Stimulated activated CD4-positive, alpha-beta T cell treated with anti-CD3 and anti-CD28 coated beads, Interleukin-15, amount 100 ng/mL, for 48 hours (primary cell): ENCODE data around the gene ASTN1.

Experiments
- DNase-seq, 2 donors: peaks; one replicate each; pipeline ENCODE4 v3.0.0-alpha.2; 2020; ENCODE audit warnings: low read depth in 2 of 2

ASTN1 gene

GRCh38 chr1:177043597-177043996 is 120.9 kb downstream of the ASTN1 start:
- DNase-seq, result no peak

GRCh38 chr1:177035586-177035985 is 128.9 kb downstream of the ASTN1 start:
- no peak for DNase-seq

DNA sequence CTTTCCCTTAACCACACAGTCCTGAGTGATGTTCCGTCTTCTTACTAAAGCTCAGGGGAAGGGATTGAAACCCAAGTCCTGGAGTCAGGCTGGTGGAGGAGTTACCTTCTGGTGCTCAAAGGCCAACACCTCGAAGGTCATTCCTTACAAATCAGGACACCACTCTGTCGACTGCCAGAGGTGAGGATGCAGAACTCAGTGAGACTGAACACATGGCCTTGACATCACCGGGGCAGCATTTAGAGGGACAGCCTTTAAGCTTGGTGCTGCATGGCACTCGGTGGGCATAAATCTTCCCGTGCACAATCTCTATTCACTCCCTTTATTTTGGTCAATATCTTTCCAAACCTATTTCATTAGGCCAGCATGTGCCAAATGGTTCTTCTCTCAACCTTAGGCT is 130.9 kb downstream of the ASTN1 start:
- no peak for DNase-seq

DNA sequence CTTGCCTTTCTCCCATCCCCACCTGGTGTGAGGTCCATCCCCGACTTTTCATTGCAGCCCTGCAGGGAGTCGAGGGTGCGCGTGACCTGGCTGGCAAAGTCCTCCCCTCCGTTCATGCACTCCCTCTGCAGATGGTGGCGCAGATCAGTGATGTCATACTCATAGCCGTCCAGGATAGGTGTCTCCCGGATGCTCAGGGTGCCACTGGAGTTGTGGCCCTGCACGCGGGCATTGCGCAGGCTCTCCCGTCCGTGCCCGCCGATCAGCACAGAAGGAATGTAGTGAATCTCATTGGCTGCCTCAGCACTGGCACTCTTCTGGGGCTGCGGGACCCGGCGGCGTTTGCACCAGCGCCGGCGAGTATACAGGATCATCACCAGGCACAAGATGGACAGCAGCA is 132.1 kb downstream of the ASTN1 start:
- no peak for DNase-seq

GRCh38 chr1:177024623-177025022 is 139.9 kb downstream of the ASTN1 start:
- no peak for DNase-seq

DNA sequence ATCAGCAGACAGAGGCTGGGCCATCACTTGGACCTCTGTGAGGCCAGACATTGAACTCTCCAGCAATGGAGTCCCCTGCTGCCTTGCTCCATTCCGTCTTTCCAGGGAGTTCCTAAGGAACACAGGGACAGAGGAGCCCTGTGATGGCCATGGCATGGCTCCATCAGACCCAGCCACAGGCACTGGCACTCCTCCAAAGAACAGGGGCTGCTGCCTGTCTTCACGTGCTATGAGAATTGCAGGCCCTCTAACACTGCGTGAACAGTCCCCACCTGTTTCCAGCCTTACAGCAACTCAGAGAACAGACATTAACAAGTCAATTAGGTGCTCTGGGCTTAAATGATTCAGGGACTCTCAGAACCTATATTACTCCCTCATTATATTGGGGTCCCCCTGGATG is 140.8 kb downstream of the ASTN1 start:
- no peak for DNase-seq

- no peak for DNase-seq
These were observed 141.3 kb downstream of the ASTN1 start for GRCh38 chr1:177023249-177023648.

- DNase-seq, result no peak
These were observed 142.8 kb downstream of the ASTN1 start for GRCh38 chr1:177021687-177022086.

DNA sequence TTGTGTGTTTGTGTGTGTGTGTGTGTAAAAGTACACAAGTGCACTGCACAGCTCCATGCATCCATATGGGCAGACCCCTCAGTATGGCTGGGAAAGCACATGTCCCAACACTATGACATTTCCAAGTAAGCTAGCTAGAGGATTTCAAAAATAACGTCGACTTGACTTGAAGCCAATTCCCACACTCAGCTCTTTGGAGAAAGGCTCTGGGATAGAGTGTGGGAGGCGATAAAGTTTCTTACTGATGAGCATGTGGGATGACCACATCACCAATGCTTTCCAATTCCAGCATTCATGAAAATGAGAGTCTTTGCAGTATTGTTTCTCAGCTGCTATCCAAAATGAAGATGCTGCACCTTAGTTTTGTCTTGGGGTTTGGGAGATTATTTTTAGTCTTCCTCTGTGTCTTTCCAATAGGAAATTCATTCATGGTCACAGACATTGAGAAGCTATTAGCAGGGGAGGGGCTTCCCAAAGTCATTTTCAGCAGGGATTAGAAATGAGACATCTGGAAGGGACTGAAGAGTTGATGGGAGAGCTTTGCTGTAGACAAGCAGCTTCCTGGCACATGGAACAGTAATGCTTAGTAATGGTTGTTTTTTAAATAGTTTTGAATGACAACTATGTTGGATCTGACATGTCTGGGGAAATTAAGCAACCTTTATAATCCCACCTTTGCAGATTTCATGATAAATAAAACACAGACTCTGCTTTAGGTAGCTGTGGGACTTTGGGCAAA is 143.5 kb downstream of the ASTN1 start:
- no peak for DNase-seq

- no peak for DNase-seq
These were observed 147.1 kb downstream of the ASTN1 start for GRCh38 chr1:177017287-177017852.

- DNase-seq, result no peak
These were observed 150.2 kb downstream of the ASTN1 start for GRCh38 chr1:177014325-177014724.

GRCh38 chr1:177012342-177012925 is 152.1 kb downstream of the ASTN1 start:
- DNase-seq, result no peak

DNA sequence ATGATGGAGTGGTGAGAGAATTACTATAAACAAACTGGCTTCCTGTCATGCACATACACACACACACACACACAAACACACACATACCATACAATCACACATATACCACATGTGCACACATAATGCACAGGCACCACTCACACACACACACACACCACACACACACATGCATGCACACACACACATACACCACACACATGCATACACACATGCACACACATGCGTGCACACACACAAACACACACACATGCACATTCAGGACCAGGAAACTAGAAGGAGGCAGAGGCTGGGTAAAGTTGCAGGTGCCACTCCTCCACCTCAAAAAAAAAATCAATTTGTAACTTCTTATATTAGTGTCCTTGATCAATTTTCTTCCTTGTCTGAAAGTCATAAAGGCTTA is 153.0 kb downstream of the ASTN1 start:
- no peak for DNase-seq

DNA sequence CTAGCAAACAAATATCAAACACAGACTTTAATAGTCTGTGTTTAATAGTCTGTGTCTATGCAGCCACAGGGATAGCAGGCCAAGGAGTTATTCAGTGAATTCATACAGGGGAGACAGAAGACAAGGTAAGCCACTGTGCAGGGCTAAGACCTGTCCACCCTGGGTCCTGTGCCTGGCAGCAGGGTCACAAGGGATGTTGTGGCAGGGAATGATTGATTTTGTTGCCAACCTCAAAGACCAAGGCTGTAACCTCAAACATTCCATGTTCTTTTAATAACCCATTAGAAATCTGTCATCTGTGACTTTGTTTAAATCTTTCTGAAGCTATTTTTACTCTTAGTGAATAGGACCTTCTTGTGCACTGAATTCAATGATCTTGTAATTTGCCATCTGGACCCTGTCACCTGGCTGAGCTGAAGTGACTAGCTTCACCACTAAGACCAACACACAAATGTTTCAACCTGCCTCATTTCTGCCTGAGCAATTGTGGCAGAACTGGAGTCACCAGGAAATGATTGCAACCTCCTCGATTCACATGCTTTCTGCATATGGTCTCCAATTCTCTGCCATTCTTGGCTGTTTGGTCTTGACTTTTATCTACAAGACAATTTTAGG is 154.2 kb downstream of the ASTN1 start:
- DNase-seq, result no peak

GRCh38 chr1:177008653-177009052 is 155.9 kb downstream of the ASTN1 start:
- no peak for DNase-seq

- no peak for DNase-seq
These were observed 156.9 kb downstream of the ASTN1 start for GRCh38 chr1:177007437-177008161.

- DNase-seq, result no peak
These were observed 161.6 kb downstream of the ASTN1 start for GRCh38 chr1:177002891-177003290.

DNA sequence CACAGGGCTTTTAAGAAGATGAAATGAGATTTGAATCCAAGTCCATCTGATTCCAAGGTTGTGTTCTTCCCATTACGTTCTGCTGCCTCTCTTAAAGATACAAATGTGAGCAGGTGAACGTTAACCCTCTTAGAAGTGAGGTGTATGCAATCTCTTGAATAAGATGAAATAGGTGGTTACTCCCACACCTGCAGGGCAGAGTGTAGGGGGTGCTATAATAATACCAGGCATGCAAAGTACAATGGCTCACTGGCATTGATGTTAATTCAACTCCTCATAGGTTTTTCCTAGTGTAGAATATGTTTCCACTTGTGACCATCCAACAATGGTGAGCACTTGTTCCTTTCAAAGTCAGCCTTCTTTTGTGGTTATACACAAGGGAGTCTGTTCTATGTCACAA is 163.0 kb downstream of the ASTN1 start:
- DNase-seq, result no peak

- no peak for DNase-seq
These were observed 166.2 kb downstream of the ASTN1 start for GRCh38 chr1:176998183-176998795.

- DNase-seq, result no peak
These were observed 167.9 kb downstream of the ASTN1 start for GRCh38 chr1:176996456-176997090.

DNA sequence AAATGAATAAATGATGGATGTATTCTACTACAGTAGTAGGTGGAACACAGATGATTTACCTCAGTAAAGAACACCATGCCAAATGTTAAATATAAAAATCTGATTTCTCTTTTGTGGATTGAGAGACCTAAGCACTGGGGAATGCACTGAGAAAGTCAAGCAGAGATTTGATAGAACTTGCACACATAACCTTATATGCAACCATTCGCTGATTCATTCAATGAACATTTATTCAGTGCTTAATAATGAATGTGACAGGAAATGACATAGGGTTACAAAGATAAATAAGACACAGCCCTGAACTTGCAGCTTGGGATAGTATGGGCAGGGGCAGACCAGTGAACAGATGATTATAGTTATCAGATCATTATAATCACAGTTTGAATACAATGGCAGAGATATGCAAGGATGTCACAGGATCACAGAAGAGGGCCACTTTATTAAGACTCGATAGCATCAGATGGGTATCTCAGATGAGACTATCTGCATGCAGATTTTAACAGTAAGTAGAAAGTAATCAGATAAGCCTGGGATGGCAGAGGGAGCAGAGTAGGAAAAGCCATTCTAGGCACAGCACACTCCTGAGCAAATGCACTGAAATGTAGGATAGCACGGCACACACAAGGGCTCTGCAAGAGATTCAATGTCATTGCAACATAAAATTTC is 169.4 kb downstream of the ASTN1 start:
- DNase-seq, result no peak
